HepG2 (cell line): ENCODE measurements around the gene COPS3. TPM values are rescaled to one million over a fixed set of nuclear protein-coding genes. Genes with fewer than 3 reads are reported as not detected.

Experiments
- ISX ChIP-seq: sonication (generic); formaldehyde crosslinking; conservative IDR thresholded peaks from 2 replicates; pipeline ENCODE4 v1.5.0; 2020; ENCODE audit warnings: missing genetic modification reagents
- MED13 ChIP-seq: sonication (generic); formaldehyde crosslinking; IDR thresholded peaks from 2 replicates; pipeline ENCODE4 v1.5.0; 2020; ENCODE audit warnings: missing genetic modification reagents
- NR3C1 ChIP-seq: sonication (generic); formaldehyde crosslinking; IDR thresholded peaks from 2 replicates; pipeline ENCODE4 v1.4.0; 2020; ENCODE audit warnings: missing genetic modification reagents
- TCF7L2 ChIP-seq: IDR thresholded peaks from 2 replicates; pipeline ENCODE4 v1.6.1; 2011; ENCODE audit warnings: mild to moderate bottlenecking, low read depth, low read length, moderate library complexity
- ZNF235 ChIP-seq: sonication (generic); formaldehyde crosslinking; IDR thresholded peaks from 2 replicates; pipeline ENCODE4 v1.8.1; 2023; ENCODE audit warnings: mild to moderate bottlenecking, missing genetic modification reagents, borderline replicate concordance
- ZNF788 ChIP-seq: sonication (generic); formaldehyde crosslinking; IDR thresholded peaks from 2 replicates; pipeline ENCODE4 v1.5.0; 2020; ENCODE audit warnings: mild to moderate bottlenecking, missing genetic modification reagents, borderline replicate concordance
- polyA plus RNA-seq, 8 experiments: library from polyadenylated mRNA; depleted of rRNA in 3 of 8; stranded (reverse) in 7 of 8; unstranded in 1 of 8; fragments of >200 nt; fragmentation: Illumina TruSeq in 4 of 8; extraction: Trizol in 4 of 8; gene quantifications; 2 replicates each; pipeline versions ENCODE4 v1.2.1 to v1.2.3, GENCODE V29; 2011 to 2016; ENCODE audit warnings: low read depth in 4 of 8, missing spikeins in 1 of 8, mixed read lengths in 1 of 8; ENCODE audit not compliant: insufficient read depth in 1 of 8
- total RNA-seq, 5 experiments: library from RNA; depleted of rRNA; stranded (reverse); fragments of >200 nt; fragmentation: Illumina TruSeq; extraction: Trizol; gene quantifications; 2 replicates each; pipeline ENCODE4 v1.2.3, GENCODE V29; 2016; ENCODE audit warnings: low read depth in 1 of 5
- TF ChIP-seq, protein P1 (sequence below): sonication (generic); formaldehyde crosslinking; IDR thresholded peaks from 2 replicates; pipeline ENCODE4 v1.5.0; 2020; ENCODE audit warnings: missing genetic modification reagents
- TF ChIP-seq, protein P2 (sequence below): sonication (generic); formaldehyde crosslinking; IDR thresholded peaks from 2 replicates; pipeline ENCODE4 v1.8.0; 2022; ENCODE audit warnings: missing genetic modification reagents, mild to moderate bottlenecking, inconsistent platforms, borderline replicate concordance
- TF ChIP-seq, protein P3 (sequence below): sonication (generic); formaldehyde crosslinking; IDR thresholded peaks from 2 replicates; pipeline ENCODE4 v1.5.0; 2020; ENCODE audit warnings: mild to moderate bottlenecking, missing genetic modification reagents
- TF ChIP-seq, protein P4 (sequence below): sonication (generic); formaldehyde crosslinking; conservative IDR thresholded peaks from 2 replicates; pipeline ENCODE4 v1.4.0; 2020; ENCODE audit warnings: missing genetic modification reagents
- TF ChIP-seq, protein P5 (sequence below): IDR thresholded peaks from 2 replicates; pipeline ENCODE4 v1.6.1; 2016; ENCODE audit warnings: low read depth, control low read depth
- TF ChIP-seq, protein P6 (sequence below): sonication (generic); formaldehyde crosslinking; IDR thresholded peaks from 2 replicates; pipeline ENCODE4 v1.4.0; 2020; ENCODE audit warnings: missing genetic modification reagents
- TF ChIP-seq, protein P7 (sequence below): sonication (generic); formaldehyde crosslinking; IDR thresholded peaks from 2 replicates; pipeline ENCODE4 v1.8.1; 2023; ENCODE audit warnings: missing genetic modification reagents, mild to moderate bottlenecking, borderline replicate concordance

Gene COPS3
- total and polyA plus RNA-seq, 2 of the 13 experiments (the other 11 are each of a cell fraction or from before 2014, with no cell fraction given) = 46.3 to 103 TPM

DNA sequence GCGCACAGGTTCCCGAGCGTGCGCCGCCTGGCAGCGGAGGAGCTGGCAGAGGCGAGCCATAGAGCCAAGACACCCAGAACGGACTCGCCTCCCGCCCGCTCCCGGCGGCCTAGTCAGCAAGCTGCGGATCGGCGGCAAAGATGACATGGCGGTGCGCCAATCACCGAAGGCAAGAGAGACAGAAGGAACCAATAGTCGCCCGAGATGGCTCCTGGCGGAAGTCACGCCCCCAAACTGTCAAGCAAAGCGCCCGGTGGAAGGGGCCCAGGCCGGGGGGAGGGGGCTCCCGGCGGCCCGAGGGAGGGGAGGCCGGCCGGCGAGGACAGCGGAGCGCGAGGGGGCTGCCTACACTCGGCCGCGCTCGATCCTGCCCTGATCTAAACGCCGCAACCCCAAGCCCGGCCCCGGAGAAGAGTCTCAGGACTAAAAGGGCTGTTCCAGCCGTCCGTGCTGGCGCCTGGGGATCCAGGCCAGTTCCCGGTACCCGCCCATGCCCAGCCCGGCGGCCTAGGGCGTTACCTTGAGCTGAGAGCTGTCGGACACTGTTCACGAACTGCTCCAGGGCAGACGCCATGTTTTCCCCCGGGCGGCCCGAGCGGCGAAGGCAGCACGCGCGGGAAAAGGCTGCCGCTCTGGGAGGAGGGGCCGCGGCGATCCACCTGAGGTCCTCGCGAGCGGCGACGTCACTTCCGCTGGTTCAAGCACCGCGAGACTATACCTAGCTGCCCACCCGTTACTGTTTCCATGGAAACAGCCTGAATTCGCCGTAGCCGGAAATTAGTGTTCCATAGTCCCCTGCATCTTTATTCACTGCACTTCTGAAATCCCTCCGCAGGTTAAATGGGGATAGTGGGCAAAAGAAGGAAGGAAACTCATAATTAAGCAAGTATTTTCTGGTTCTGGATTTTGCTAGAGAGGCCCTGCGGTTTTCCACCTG, at the start of gene COPS3 (continued):
- TF ChIP-seq, protein P1, sequence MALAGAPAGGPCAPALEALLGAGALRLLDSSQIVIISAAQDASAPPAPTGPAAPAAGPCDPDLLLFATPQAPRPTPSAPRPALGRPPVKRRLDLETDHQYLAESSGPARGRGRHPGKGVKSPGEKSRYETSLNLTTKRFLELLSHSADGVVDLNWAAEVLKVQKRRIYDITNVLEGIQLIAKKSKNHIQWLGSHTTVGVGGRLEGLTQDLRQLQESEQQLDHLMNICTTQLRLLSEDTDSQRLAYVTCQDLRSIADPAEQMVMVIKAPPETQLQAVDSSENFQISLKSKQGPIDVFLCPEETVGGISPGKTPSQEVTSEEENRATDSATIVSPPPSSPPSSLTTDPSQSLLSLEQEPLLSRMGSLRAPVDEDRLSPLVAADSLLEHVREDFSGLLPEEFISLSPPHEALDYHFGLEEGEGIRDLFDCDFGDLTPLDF (CRISPR knock-in tag) = peak; percentile 93
- TF ChIP-seq, protein P2, sequence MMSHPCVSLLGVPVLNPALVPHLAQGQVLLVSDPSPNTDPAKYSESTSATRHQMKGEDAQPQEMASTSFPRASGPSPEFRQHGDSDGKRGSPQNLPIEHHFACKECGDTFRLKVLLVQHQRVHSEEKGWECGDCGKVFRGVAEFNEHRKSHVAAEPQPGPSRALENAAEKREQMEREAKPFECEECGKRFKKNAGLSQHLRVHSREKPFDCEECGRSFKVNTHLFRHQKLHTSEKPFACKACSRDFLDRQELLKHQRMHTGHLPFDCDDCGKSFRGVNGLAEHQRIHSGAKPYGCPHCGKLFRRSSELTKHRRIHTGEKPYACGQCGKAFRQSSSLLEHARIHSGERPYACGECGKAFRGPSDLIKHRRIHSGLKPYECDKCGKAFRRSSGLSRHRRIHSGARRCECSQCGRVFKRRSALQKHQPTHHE (CRISPR knock-in tag) = peak; percentile 58; the same call in 1 of the 2 replicates
- TF ChIP-seq TCF7L2 (no peak), MED13 (CRISPR knock-in tag) (no peak), ZNF235 (CRISPR knock-in tag) (peak; percentile 81; the same call in 1 of the 2 replicates), ZNF788 (CRISPR knock-in tag) (peak; percentile 77; the same call in 1 of the 2 replicates), NR3C1 (CRISPR knock-in tag) (no peak), ISX (CRISPR knock-in tag) (0 out of 2 replicates have a peak, but pooled peaks have one; percentile 30)
- TF ChIP-seq, protein P3, sequence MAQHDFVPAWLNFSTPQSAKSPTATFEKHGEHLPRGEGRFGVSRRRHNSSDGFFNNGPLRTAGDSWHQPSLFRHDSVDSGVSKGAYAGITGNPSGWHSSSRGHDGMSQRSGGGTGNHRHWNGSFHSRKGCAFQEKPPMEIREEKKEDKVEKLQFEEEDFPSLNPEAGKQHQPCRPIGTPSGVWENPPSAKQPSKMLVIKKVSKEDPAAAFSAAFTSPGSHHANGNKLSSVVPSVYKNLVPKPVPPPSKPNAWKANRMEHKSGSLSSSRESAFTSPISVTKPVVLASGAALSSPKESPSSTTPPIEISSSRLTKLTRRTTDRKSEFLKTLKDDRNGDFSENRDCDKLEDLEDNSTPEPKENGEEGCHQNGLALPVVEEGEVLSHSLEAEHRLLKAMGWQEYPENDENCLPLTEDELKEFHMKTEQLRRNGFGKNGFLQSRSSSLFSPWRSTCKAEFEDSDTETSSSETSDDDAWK (CRISPR knock-in tag) = no peak
- TF ChIP-seq, protein P4, sequence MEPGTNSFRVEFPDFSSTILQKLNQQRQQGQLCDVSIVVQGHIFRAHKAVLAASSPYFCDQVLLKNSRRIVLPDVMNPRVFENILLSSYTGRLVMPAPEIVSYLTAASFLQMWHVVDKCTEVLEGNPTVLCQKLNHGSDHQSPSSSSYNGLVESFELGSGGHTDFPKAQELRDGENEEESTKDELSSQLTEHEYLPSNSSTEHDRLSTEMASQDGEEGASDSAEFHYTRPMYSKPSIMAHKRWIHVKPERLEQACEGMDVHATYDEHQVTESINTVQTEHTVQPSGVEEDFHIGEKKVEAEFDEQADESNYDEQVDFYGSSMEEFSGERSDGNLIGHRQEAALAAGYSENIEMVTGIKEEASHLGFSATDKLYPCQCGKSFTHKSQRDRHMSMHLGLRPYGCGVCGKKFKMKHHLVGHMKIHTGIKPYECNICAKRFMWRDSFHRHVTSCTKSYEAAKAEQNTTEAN (CRISPR knock-in tag) = peak; percentile 36; the same call in 1 of the 2 replicates
- TF ChIP-seq, protein P5, sequence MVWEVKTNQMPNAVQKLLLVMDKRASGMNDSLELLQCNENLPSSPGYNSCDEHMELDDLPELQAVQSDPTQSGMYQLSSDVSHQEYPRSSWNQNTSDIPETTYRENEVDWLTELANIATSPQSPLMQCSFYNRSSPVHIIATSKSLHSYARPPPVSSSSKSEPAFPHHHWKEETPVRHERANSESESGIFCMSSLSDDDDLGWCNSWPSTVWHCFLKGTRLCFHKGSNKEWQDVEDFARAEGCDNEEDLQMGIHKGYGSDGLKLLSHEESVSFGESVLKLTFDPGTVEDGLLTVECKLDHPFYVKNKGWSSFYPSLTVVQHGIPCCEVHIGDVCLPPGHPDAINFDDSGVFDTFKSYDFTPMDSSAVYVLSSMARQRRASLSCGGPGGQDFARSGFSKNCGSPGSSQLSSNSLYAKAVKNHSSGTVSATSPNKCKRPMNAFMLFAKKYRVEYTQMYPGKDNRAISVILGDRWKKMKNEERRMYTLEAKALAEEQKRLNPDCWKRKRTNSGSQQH (CRISPR knock-in tag) = 0 out of 2 replicates have a peak, but pooled peaks have one; percentile 18
- TF ChIP-seq, protein P6, sequence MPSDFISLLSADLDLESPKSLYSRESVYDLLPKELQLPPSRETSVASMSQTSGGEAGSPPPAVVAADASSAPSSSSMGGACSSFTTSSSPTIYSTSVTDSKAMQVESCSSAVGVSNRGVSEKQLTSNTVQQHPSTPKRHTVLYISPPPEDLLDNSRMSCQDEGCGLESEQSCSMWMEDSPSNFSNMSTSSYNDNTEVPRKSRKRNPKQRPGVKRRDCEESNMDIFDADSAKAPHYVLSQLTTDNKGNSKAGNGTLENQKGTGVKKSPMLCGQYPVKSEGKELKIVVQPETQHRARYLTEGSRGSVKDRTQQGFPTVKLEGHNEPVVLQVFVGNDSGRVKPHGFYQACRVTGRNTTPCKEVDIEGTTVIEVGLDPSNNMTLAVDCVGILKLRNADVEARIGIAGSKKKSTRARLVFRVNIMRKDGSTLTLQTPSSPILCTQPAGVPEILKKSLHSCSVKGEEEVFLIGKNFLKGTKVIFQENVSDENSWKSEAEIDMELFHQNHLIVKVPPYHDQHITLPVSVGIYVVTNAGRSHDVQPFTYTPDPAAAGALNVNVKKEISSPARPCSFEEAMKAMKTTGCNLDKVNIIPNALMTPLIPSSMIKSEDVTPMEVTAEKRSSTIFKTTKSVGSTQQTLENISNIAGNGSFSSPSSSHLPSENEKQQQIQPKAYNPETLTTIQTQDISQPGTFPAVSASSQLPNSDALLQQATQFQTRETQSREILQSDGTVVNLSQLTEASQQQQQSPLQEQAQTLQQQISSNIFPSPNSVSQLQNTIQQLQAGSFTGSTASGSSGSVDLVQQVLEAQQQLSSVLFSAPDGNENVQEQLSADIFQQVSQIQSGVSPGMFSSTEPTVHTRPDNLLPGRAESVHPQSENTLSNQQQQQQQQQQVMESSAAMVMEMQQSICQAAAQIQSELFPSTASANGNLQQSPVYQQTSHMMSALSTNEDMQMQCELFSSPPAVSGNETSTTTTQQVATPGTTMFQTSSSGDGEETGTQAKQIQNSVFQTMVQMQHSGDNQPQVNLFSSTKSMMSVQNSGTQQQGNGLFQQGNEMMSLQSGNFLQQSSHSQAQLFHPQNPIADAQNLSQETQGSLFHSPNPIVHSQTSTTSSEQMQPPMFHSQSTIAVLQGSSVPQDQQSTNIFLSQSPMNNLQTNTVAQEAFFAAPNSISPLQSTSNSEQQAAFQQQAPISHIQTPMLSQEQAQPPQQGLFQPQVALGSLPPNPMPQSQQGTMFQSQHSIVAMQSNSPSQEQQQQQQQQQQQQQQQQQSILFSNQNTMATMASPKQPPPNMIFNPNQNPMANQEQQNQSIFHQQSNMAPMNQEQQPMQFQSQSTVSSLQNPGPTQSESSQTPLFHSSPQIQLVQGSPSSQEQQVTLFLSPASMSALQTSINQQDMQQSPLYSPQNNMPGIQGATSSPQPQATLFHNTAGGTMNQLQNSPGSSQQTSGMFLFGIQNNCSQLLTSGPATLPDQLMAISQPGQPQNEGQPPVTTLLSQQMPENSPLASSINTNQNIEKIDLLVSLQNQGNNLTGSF = peak; percentile 79
- TF ChIP-seq, protein P7, sequence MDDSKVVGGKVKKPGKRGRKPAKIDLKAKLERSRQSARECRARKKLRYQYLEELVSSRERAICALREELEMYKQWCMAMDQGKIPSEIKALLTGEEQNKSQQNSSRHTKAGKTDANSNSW (CRISPR knock-in tag) = no peak
